NCI-H1092 treated with DMSO at 0.1 percent for 48 hours (cell line): ENCODE data around the gene SLC6A17.
A peak's percentile ranks its signal among the peaks of the same experiment; 100 is the strongest.

Source experiments
- DNase-seq: peaks from one replicate; lab custom pipeline; 2025; lab: John Stamatoyannopoulos, UW

Gene SLC6A17

GRCh38 chr1:110135666-110136065 lies 14.6 kb upstream of the SLC6A17 start:
- DNase-seq: peak; percentile 67

DNA sequence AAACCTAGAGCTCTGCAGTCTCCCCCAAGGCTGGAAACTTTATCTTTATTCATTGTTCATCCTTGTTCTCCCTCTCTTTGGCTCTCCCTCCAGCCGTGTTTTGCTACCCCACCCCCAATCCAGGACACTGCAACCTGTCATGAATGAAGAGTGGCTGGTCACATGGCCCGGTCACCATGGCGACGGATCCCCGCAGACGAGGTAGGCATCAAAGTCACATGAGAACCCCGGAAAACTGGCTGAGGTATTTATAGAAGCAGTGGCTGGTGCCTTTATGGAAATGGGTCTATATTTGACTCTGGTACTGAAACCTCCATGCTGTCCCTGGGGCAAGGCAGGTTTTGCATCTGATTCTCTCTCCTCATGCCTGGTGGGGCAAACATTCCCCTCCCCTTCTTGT lies 13.4 kb upstream of the SLC6A17 start:
- peak; percentile 84 for DNase-seq

DNA sequence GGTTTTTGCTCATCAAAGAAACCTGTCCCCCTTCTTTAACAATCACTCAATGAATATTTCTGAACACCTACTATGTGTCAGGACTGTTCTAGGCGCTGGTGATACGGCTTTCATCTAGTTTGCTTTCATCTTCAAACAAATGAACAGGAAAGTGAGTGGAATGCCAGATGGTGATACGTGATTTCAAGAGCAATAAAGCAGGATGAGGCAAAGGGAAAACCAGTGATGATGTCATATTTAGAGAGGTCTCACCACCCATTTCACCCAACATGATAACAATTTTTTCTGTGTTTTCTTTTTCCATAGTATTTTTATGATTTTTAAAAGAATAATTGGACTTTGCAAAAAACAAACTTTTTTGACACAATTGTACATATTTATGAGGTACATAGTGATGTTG lies 11.3 kb upstream of the SLC6A17 start:
- DNase-seq: no peak

DNA sequence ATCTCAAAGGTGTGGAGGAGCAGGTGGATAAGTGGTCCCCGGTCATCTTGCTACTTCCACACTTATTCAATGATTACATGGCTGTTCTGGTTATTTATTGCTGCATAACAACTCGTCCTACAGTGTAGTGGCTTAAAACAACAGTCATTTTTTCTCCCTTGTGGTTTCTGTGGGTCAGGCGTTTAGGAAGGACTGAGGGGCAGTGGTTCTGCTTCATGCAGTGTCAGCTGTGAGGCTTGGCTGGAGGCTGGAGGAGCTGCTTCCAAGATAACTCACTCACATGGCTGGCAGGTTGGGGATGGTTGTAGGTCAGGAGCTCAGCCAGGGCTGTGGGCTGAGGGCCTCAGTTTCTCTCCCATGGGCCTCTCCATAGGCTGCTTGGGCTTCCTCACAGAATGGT lies 5.9 kb upstream of the SLC6A17 start:
- no peak for DNase-seq

- DNase-seq: no peak
These were observed 1.3 kb upstream of the SLC6A17 start for GRCh38 chr1:110148961-110149360.

DNA sequence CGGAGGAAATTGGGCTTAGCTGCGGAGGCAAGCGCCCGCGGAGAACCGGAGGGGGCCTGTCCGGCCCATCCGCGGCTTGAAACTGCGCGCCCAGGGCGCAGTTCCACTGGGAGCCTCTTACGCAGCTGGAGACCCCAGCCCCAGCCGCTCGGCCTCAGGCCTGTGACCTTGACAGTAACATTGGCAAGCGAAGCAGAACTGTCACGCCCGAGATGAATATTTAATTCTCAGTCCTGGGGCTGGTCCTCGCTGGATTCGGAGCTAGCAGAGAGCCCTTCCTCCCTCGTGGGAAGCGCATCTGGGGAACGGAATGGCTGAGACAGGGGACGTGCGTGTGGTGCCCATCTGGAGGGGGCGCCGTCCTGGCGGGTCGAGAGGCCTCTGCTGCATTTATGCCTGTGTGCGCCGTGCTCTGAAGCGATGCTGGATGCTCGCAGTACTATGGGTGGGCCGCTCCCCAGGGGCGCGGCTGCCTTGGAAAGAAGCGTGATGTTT lies 928 bp downstream of the SLC6A17 start:
- DNase-seq: no peak

DNA sequence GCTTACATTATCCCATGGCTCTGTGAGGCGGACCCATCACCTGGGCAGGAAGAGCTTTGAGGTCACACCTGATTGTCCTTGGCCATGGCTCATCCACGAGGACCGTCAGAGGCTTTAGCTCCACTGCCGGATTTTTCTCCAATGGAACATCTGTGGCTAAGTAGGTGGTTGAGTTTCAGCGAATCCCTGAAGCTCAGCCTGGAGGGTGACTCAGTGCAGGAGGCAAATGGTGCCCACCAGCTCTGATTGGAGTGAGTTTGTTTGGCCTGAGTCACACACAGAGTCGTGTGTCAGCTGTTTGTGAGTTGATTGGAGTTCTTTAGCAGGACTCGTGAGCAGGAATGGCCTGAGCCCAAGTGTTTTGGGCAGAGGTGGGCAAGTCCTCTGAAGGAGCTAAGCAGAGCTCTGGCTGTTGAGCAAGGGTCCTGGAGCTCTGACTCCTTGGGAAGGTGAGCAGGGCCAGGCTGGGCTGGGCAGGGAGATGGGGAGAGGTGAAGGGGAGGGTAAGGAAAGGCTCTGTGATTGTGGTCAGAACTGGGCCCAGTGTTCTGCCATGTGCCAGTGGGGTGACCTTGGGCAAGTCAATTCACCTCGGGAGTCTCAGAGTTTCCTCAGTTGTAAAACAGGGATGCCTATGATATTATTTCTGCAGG lies 2.0 kb downstream of the SLC6A17 start:
- DNase-seq: no peak

GRCh38 chr1:110153407-110153950 lies 3.2 kb downstream of the SLC6A17 start:
- no peak for DNase-seq

DNA sequence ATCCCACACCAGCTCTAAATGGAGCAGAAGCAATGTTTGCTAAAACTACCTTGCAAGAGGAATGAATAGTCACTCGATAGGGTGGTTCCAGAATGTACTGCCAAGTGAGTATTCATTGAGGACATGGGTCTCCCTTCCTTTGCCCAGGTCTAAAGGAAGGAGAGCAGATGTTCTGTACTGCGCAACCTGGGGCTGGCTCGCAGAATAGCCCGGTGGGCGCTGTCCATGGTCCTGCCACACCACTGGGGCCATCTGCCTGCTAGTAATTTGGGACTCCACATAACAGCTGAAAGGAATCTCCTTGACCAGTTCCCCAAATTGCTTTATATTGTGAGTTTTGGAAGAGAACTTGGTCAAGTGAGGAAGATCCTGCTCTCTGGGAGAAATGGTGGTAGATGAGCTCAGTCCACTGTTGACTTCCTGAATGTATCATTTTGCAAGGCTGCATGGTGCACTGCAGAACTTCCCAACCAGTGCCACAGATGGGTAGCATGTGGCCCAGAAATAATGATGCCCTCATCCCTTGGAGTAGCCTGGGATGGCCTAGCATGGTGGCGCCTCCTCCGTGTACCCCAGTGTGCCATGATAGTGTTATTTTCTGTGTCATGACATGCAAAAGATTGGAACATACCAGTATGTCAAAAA lies 5.7 kb downstream of the SLC6A17 start:
- no peak for DNase-seq

DNA sequence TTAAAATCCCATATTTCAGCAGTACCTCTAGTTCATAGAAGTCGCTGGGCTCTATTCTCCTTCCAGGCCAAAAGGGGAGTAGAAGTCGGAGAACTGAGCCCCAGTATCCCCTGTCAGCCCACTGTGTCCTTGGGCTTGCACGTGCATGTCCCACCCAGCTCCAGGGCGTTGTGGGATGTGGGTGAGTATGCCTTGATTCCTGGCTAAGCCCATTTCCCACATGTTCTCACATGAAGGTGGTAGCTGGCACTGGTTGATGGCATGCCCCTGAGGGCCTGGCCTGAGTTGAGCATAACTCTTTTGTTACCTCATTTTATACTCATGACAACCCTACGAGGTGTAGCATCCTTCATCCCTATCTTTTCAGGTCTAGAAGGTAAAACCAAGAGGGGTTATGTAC lies 8.0 kb downstream of the SLC6A17 start:
- DNase-seq: no peak

GRCh38 chr1:110159168-110159567 lies 8.9 kb downstream of the SLC6A17 start:
- no peak for DNase-seq

- no peak for DNase-seq
These were observed 10.3 kb downstream of the SLC6A17 start for GRCh38 chr1:110160538-110161100.

DNA sequence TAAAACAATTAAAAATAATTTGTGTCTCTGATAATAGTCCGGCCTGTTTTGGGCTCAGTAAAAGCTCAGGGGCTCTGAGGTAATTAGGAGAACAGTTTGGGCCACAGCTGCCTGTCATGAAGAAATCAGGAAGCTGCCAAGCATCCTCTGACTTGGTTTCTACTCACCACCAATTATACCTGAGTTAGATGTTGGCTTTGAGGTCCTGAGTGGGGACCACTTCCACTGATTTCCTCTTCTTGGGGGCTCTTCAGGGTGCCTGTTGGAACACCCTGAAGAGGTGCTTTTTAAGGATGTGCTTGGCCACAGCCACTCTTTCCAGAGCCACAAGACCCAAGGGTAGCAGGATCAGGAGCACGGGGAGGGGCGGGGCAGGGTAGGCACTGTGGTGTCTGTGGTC lies 10.9 kb downstream of the SLC6A17 start:
- no peak for DNase-seq

DNA sequence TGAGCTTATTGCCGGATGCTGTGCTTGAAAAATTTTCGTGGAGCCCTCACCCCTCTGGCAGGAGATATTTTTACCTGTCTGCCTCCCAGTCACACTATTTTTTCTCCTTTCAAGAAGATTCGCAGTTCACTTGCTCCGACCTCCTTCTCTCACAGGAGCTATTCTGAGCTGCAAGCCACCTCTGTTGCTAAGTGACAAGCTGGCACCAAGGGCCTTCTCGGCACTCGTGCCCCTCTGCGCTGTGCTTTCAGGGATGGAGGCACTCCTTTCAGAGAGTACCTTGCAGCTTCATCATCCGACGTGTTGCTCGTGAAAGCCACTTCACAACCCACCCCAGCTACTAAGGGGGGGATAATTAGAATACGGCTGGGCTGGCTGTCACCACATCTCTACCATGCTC lies 11.6 kb downstream of the SLC6A17 start:
- peak; percentile 52 for DNase-seq

DNA sequence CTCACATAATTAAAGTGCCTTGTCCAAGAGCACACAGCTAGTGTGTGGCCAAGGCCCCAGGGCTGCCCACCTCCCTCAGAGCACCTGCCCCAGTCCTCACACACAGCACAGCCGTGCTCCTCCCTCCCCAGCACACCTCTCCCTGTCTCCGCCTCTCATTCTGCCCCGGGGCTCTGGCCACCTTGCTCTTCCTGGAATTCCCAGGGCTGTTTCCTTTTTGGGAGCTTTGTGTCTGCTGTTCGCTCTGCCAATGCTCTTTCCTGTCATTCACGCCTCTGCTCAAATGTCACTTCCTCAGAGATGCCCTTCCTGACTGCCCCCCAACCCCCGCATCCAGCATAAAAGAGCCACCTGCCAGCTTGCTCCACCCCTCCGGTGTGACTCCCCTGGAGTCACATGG lies 13.3 kb downstream of the SLC6A17 start:
- DNase-seq: no peak

GRCh38 chr1:110164725-110165350 lies 14.5 kb downstream of the SLC6A17 start:
- DNase-seq: no peak

DNA sequence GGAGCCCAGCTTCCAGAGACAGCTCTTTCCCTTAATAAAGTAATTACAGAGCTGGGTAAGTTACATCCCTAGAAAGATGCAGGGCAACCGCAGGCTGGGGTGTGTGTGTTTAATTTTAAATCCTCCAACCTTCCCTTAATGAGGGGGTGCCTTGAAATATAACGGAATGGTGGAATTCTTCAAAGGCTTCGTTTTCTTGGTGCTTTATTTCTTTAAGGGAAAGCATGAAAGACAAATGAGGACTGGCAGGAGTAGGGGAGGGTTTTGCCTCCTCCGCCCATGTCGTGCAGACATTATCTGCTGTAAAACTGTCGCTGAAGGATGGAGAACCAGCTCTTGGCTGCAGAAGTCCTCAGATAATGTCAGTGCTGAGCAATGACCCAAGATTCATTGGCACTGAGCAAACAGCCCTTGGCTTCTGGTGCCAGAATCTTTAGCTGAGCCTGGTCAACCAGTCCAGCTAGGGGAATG lies 15.5 kb downstream of the SLC6A17 start:
- no peak for DNase-seq

DNA sequence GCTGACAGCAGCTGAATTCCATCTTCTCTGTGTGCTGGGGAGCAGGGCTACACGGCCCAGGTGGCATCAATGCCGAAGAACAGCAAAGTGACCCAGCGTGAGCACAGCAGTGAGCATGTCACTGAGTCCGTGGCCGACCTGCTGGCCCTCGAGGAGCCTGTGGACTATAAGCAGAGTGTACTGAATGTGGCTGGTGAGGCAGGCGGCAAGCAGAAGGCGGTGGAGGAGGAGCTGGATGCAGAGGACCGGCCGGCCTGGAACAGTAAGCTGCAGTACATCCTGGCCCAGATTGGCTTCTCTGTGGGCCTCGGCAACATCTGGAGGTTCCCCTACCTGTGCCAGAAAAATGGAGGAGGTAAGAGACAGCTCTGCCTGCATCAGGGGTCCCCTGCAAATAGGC lies 16.6 kb downstream of the SLC6A17 start:
- DNase-seq: no peak

- peak; percentile 91 for DNase-seq
These were observed 20.8 kb downstream of the SLC6A17 start for GRCh38 chr1:110170766-110171733.

GRCh38 chr1:110172001-110172400 lies 21.7 kb downstream of the SLC6A17 start:
- DNase-seq: no peak

- no peak for DNase-seq
These were observed 23.3 kb downstream of the SLC6A17 start for GRCh38 chr1:110173466-110174105.
